ENCODE data around the gene CGNL1. TPM values are rescaled to one million over a fixed set of nuclear protein-coding genes. Genes with fewer than 3 reads are reported as not detected.

The CGNL1 gene
- polyA plus RNA-seq, 2 of the 4 experiments (the other 2 are of a cell fraction), result 1.4 to 1.8 TPM

- 89% methylated on average over 4 of the region's 4 CpGs for WGBS (ENCODE audit: missing lambda C conversion rate)
- DNase-seq (ENCODE audit: low read depth in 1 of 2, low spot score in 1 of 2), result no peak
- FAIRE-seq, result no peak
Observed at GRCh38 chr15:57389991-57390390, 13.7 kb downstream of the CGNL1 start.

GRCh38 chr15:57390583-57390982 is 14.3 kb downstream of the CGNL1 start:
- Histone ChIP-seq H3K4me3 (no peak overlapping the region), H3K9me3 (no peaks in the 10 kb centered on the region), H3K4me1 (peaks cover 2% of the 10 kb centered on the region), H3K27ac (no peak overlapping the region), H3K4me2 (no peak overlapping the region)
- CTCF ChIA-PET, result interaction anchor here (0.9 to 3.5 kb wide), 3 partner anchors 13 to 50 kb away, joined by 3 to 15 read pairs (median 4); no protein-coding TSS in a partner anchor
- ATAC-seq (no peak), DNase-seq (ENCODE audit: low read depth in 1 of 2, low spot score in 1 of 2) (no peak), FAIRE-seq (no peak)
- POLR2A ChIA-PET, result no interaction called here
- WGBS (ENCODE audit: missing lambda C conversion rate), result 87% methylated on average over 8 of the region's 8 CpGs
- TF ChIP-seq MYC (IDR thresholded peaks at IDR 0.05; ENCODE audit: borderline replicate concordance, low read length), result no peak
- TF ChIP-seq RARB (CRISPR knock-in tag; IDR thresholded peaks at IDR 0.05), result no peak
- no peak for TF ChIP-seq ZSCAN20 (CRISPR knock-in tag; IDR thresholded peaks at IDR 0.05)
- TF ChIP-seq, protein P1, sequence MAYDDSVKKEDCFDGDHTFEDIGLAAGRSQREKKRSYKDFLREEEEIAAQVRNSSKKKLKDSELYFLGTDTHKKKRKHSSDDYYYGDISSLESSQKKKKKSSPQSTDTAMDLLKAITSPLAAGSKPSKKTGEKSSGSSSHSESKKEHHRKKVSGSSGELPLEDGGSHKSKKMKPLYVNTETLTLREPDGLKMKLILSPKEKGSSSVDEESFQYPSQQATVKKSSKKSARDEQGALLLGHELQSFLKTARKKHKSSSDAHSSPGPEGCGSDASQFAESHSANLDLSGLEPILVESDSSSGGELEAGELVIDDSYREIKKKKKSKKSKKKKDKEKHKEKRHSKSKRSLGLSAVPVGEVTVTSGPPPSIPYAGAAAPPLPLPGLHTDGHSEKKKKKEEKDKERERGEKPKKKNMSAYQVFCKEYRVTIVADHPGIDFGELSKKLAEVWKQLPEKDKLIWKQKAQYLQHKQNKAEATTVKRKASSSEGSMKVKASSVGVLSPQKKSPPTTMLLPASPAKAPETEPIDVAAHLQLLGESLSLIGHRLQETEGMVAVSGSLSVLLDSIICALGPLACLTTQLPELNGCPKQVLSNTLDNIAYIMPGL (CRISPR knock-in tag; IDR thresholded peaks at IDR 0.05; ENCODE audit: borderline replicate concordance), result no peak
- no peak for TF ChIP-seq HOXB5 (CRISPR knock-in tag; IDR thresholded peaks at IDR 0.05)
- TF ChIP-seq FOSL2 (IDR thresholded peaks at IDR 0.05), result no peak
- TF ChIP-seq FOSL2 (CRISPR knock-in tag; IDR thresholded peaks at IDR 0.05), result no peak
- no peak for TF ChIP-seq RCOR1 (IDR thresholded peaks at IDR 0.05; ENCODE audit: low read depth, low read length)
- no peak for TF ChIP-seq FOSB (CRISPR knock-in tag; IDR thresholded peaks at IDR 0.05)
- no peak for TF ChIP-seq EHF (CRISPR knock-in tag; IDR thresholded peaks at IDR 0.05)
- TF ChIP-seq MAX (IDR thresholded peaks at IDR 0.05), result no peak
- TF ChIP-seq NFE2L2 (conservative IDR thresholded peaks at IDR 0.05; ENCODE audit: low read length), result no peak
- no peak for TF ChIP-seq ELK1 (IDR thresholded peaks at IDR 0.05; ENCODE audit: low read depth, low read length)
- TF ChIP-seq HOXB13 (CRISPR knock-in tag; IDR thresholded peaks at IDR 0.05; ENCODE audit: low read depth), result no peak
- no peak for TF ChIP-seq JUNB (IDR thresholded peaks at IDR 0.05)

More at GRCh38 chr15:57389991-57390390, 13.7 kb downstream of the CGNL1 start:
- no peak for TF ChIP-seq SMC3 (IDR thresholded peaks at IDR 0.05)
- no peak for TF ChIP-seq MAZ (IDR thresholded peaks at IDR 0.05; ENCODE audit: borderline replicate concordance, low read depth, low read length)
- TF ChIP-seq JUN (IDR thresholded peaks at IDR 0.05), result no peak
- TF ChIP-seq, protein P2, sequence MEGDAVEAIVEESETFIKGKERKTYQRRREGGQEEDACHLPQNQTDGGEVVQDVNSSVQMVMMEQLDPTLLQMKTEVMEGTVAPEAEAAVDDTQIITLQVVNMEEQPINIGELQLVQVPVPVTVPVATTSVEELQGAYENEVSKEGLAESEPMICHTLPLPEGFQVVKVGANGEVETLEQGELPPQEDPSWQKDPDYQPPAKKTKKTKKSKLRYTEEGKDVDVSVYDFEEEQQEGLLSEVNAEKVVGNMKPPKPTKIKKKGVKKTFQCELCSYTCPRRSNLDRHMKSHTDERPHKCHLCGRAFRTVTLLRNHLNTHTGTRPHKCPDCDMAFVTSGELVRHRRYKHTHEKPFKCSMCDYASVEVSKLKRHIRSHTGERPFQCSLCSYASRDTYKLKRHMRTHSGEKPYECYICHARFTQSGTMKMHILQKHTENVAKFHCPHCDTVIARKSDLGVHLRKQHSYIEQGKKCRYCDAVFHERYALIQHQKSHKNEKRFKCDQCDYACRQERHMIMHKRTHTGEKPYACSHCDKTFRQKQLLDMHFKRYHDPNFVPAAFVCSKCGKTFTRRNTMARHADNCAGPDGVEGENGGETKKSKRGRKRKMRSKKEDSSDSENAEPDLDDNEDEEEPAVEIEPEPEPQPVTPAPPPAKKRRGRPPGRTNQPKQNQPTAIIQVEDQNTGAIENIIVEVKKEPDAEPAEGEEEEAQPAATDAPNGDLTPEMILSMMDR (IDR thresholded peaks at IDR 0.05), result no peak
- no peak for TF ChIP-seq ZC3H11A (IDR thresholded peaks at IDR 0.05)
- TF ChIP-seq HOXB13 (CRISPR knock-in tag; IDR thresholded peaks at IDR 0.05; ENCODE audit: low read depth), result no peak
- TF ChIP-seq NR3C1 (IDR thresholded peaks at IDR 0.05), result no peak
- no peak for TF ChIP-seq RARB (CRISPR knock-in tag; IDR thresholded peaks at IDR 0.05)
- TF ChIP-seq RCOR1 (IDR thresholded peaks at IDR 0.05; ENCODE audit: low read depth, low read length), result no peak
- TF ChIP-seq REST (IDR thresholded peaks at IDR 0.05), result no peak
- TF ChIP-seq CBX8 (IDR thresholded peaks at IDR 0.05), result no peak
- TF ChIP-seq, protein P3, sequence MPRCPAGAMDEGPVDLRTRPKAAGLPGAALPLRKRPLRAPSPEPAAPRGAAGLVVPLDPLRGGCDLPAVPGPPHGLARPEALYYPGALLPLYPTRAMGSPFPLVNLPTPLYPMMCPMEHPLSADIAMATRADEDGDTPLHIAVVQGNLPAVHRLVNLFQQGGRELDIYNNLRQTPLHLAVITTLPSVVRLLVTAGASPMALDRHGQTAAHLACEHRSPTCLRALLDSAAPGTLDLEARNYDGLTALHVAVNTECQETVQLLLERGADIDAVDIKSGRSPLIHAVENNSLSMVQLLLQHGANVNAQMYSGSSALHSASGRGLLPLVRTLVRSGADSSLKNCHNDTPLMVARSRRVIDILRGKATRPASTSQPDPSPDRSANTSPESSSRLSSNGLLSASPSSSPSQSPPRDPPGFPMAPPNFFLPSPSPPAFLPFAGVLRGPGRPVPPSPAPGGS (IDR thresholded peaks at IDR 0.05), result no peak
- no peak for TF ChIP-seq CHD4 (IDR thresholded peaks at IDR 0.05; ENCODE audit: borderline replicate concordance)
- TF ChIP-seq ESRRA (IDR thresholded peaks at IDR 0.05; ENCODE audit: borderline replicate concordance, low read length), result no peak
- H3K9me3 ChIP-seq, result no peaks in the 10 kb centered on the region
- CTCF ChIA-PET, result interaction anchor here (0.6 to 3.5 kb wide), 4 partner anchors 14 to 138 kb away, joined by 3 to 15 read pairs (median 4); partner anchors contain the start of gene CGNL1
- ATAC-seq, result no peak
- no peak overlapping the region for H3K27ac ChIP-seq
- H3K4me2 ChIP-seq, result no peak overlapping the region
- POLR2A ChIA-PET, result no interaction called here
- H3K4me1 ChIP-seq, result peaks cover 8% of the 10 kb centered on the region
- no peak overlapping the region for H3K4me3 ChIP-seq
